ENCODE measurements around the gene PTPN22.

PTPN22 gene

DNA sequence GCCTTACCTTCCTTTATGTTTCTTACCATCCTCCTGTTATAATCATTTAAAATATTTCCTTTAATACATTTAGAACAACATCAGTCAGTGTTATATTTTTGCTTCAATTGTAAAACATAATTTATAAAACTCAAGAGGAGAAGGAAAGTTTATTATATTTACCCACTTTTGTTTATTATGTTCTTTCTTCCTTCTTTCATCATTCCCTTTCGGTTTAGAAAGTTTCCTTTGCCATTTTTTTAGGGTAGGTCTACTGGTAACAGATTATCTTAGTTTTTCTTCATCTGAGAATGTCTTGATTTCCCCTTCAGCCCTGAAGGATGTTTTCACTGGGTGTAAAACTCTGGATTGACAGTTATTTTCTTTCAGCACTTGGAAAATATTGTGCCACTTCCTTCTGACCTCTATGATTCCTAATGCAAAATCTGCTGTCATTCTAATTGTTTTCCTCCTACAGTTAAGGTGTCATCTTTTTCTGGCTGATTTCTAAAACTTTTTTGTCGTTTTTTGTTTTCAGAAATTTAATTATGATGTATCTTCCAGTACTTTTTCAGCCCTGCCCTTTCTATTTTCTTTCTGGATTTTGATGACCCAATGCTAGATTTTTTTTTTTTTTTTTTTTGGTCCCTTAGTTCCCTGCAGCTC, 25.0 kb downstream of the PTPN22 start:
- DNase-seq = no peak

GRCh38 chr1:113836534-113836933, 35.0 kb downstream of the PTPN22 start:
- DNase-seq = no peak

DNA sequence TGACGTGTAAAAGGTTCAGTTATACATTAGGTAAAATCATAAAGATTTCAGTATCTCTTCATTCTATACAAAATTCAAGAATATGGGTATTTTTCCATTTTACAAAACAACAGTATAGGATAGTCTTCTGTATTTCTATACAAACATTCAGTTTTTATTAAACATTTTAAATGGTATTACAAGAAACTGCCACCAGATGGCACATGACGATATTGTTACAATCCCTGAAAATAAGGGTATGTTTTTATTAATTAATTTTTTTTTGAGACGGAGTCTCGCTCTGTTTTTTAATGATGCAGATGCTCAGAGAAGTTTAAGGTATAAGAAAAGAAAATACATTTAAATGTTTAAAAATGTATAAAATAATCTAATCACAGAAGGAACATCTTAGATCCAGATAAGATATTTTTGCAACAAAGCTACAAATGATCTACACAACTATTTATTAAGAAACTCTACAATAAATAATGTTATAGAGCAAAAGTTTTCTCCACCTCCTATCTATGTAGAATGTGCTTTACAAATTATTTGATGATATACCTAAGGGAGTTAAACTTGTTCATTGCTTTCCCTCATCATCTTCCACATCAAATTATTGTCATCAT, 35.7 kb downstream of the PTPN22 start:
- no peak for DNase-seq

- DNase-seq = no peak
These were observed 36.8 kb downstream of the PTPN22 start for GRCh38 chr1:113834716-113835115.

GRCh38 chr1:113830039-113830438, 41.5 kb downstream of the PTPN22 start:
- DNase-seq = no peak

- no peak for DNase-seq
These were observed 49.6 kb downstream of the PTPN22 start for GRCh38 chr1:113821916-113822315.

GRCh38 chr1:113818578-113818977, 52.9 kb downstream of the PTPN22 start:
- no peak for DNase-seq

GRCh38 chr1:113813218-113813617, 58.3 kb downstream of the PTPN22 start:
- no peak for DNase-seq

DNA sequence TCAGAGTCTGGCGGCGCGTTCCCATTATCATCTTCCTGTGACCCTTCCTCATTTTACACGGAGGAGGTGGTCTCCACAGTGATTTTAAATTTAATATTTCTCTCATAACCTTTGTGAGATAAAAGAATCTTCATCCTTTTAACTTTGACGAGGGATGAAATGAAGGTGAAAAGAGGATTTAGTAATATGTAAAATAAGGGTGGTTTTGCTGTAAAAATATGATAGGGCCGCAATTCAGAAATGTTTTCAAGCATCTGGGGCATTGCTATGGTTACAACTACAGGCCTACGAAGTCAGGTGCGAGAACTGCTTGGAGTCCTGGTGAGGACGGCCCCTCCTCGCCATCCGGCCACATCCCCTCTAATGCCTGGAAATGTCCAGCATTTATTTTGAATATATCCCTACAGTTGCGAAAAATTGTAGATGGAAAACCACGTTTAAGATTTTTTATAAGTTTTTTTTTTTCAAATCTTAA, 58.8 kb downstream of the PTPN22 start:
- no peak for DNase-seq

DNA sequence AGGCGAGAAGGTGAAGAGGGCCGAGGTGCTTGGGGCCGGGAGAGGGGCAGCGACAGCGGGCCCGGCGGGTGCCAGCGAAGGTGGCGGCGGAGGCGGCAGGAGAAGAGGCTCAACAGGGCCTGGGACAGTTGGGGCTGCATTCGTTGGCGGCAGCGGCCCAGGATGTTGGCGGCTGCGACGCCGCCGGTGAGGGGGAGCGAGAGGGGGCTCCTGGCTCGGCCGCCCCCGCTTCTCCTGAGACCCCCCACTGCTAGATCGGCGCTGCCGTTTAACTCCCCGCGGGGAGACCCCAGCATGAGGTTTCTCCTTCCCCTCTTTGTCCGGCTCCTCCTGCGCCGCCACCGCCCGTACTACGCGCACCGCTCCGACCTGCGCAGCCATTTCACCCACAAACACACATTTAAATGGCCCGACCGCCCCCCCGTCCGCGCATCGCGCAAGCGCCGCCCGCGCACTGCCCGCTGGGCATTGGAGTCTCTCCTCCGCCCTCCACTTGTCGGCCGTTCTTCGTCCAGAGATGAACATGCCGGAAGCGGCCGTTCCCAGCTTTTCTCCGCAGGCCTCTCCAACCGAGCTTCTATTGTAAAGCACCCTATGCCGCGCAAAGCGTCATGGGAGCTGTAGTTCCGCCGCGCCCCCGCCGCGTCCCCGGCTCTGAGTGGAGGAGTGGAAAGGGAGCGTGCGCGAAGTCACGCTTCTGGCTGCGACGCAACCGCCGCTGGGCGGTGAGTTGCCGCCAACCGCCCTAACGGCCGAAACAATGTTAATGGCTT, 59.4 kb downstream of the PTPN22 start, which contains the start of gene RSBN1:
TSS of gene RSBN1 (minus strand) at position 589 of the 773 bp plus-strand sequence. CDS start at position 525, 64 bp downstream.
- DNase-seq = peak; percentile 89

GRCh38 chr1:113811156-113811887, 60.2 kb downstream of the PTPN22 start:
- DNase-seq = no peak

DNA sequence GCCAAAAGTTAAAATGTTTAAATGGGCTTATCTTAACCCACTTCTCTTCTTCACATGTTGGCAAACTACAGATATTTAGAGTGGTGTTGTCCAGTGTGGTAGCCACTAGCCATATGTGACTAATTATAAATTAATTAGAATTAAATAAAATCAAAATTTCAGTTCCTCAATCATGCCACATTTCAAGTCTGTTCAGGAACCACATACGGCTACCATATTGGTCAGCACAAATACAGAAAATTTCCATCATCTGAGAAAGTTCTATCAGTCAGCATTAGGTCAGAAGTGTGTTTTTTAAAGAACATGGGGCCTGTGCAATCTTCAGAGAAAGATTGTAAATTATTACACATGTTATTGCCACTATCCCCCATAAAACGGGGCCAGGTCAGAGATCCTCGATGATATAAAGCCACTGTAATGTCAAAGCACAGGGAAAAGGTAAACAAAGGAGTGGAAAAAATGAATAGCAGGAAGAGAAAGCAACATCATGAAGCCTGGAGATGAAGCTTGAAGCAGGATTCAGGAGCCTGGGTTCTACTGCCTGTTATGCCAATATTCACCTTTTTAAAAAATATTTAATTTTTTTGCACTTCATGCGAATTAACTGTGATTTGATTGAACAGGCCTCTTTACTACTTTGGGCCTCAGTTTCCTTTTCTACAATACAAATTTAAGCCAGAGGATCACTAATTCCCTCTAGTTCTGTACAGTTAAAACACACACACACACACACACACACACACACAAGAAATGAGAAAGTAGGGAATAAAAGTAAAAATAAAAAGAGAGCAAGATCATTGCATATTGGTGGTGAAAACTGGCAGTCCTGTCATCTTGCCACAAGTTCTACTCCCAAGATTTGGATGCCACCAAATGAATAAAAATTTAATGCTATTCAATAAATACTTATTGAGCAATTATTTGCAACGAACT, 61.6 kb downstream of the PTPN22 start:
- no peak for DNase-seq

DNA sequence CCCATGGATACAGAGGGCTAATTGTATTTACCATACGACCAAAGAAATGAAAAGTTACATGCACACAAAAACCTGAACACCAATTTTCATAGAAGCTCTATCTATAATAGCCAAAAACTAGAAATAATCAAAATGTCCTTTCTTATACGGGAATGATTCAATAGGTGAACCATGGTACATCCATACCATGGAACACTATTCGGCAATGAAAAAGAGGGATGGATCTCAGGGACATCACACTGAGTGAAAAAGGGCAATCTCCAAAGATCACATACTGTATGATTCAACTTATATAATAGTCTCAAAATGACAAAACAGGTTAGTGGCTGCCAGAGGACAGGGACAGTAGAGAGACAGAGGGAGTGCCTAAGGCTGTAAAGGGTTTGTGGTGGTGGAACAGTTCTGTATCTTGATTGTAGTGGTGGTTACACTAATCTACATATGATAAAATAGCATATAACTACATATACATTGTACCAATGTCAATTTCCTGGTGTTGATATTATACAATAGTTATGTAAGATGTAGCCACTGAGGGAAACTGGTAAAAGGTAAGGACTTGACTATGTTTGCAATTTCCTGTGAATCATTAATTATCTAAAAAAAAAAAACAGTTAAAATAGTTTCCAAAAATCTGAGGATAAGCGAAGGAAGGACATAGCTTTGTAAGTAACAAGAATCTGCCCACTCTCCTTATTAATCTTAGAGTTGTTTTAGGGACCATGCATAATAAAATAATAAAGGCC, 62.9 kb downstream of the PTPN22 start:
- DNase-seq = no peak

DNA sequence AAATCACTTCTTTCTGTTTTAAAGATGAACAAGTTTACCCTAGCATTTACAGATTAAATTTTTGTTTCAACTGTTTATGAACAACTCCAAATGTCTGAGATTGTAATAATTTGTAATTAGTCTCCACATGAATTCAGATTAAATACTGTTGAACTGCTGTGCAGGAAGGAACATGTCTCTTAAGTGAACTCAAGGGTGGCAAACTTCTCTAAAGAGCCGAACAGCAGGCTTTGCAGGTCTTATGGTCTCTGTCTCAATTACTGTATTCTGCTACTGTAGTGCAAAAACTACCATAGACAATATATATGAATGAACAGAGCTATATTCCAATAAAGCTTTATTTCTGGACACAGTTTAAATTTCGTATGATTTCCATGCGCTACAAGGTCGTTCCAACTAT, 65.9 kb downstream of the PTPN22 start:
- no peak for DNase-seq

DNA sequence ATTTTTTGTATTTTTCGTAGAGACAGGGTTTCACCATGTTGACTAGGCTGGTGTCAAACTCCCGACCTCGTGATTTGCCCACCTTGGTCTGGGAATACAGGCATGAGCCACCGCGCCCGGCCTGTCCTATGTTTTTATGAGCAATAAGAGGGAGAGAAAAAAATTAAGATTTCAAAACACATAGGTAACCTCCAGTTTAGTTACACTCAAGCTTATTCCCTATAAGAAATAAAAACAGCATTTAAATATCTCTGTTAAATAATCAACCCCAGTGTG, 66.3 kb downstream of the PTPN22 start:
- DNase-seq = no peak

GRCh38 chr1:113804421-113805255, 66.9 kb downstream of the PTPN22 start:
- DNase-seq = no peak

- no peak for DNase-seq
These were observed 69.0 kb downstream of the PTPN22 start for GRCh38 chr1:113802367-113803007.

GRCh38 chr1:113800487-113800886, 71.0 kb downstream of the PTPN22 start:
- DNase-seq = no peak

- DNase-seq = no peak
These were observed 74.0 kb downstream of the PTPN22 start for GRCh38 chr1:113797472-113797871.
